Measurements from ENCODE around the gene FER. TPM values are rescaled to one million over a fixed set of nuclear protein-coding genes. Genes with fewer than 3 reads are reported as not detected.

The FER gene
- total and polyA plus RNA-seq, 2 of the 8 experiments (the other 6 are each of a cell fraction or from before 2014, with no cell fraction given), result 1.3 to 15.8 TPM

GRCh38 chr5:108797986-108798385 lies 50.3 kb downstream of the FER start (continued):
- TF ChIP-seq, protein P1, sequence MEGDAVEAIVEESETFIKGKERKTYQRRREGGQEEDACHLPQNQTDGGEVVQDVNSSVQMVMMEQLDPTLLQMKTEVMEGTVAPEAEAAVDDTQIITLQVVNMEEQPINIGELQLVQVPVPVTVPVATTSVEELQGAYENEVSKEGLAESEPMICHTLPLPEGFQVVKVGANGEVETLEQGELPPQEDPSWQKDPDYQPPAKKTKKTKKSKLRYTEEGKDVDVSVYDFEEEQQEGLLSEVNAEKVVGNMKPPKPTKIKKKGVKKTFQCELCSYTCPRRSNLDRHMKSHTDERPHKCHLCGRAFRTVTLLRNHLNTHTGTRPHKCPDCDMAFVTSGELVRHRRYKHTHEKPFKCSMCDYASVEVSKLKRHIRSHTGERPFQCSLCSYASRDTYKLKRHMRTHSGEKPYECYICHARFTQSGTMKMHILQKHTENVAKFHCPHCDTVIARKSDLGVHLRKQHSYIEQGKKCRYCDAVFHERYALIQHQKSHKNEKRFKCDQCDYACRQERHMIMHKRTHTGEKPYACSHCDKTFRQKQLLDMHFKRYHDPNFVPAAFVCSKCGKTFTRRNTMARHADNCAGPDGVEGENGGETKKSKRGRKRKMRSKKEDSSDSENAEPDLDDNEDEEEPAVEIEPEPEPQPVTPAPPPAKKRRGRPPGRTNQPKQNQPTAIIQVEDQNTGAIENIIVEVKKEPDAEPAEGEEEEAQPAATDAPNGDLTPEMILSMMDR (IDR thresholded peaks at IDR 0.05; ENCODE audit: control extremely low read depth in 1 of 3, insufficient read depth in 1 of 3, low read depth in 1 of 3, low read length in 3 of 3), result no peak
- TF ChIP-seq HDAC6 (IDR thresholded peaks at IDR 0.05; ENCODE audit: low read depth, low read length), result no peak
- TF ChIP-seq EGR1 (IDR thresholded peaks at IDR 0.05; ENCODE audit: borderline replicate concordance, low read depth, low read length), result no peak
- no peak for TF ChIP-seq RBBP5 (IDR thresholded peaks at IDR 0.05; ENCODE audit: borderline replicate concordance, low read depth, low read length)
